ENCODE results near the gene ZNF512.
"Not testable (repeated sequence)": the region's sequence is repeated elsewhere in the genome, so short reads cannot be mapped to it uniquely, and the experiment has no call there.

Gene ZNF512

DNA sequence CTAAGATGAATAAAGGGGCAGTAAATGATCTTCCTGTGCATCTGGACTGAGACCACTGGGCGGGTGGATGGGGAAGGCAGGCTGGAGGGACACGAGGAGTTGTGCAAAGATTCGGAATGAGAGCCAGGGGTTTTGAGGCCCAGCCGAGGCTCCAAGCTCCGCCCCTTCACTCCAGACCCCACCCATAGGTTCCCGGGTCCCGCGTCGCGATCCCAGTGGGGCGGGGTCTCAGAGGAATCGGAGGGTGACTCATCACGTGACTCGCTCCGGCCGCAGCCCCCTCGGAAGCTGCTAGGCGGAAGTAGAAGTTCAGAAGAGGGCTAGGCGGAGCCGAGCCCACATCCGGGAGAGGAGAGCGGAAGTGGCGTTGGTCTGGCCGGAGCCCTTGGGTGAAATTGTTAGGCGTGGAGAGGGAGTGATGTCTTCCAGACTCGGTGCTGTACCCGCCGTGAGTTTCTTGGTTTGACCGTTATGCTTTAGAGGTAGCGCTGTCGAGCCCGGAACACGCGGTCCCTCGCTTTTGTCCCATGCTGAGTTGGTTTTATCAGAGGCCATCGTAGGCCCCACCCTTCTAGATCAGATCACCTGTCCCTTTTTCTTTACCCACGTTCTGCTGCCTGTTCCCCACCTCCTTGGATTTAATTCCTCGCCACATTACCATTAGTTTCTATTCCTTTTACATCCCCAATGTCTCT is at the start of gene ZNF512:
ZNF512 (plus strand) TSS at position 348 of the 695 bp plus-strand sequence; CDS start at position 419, 71 bp downstream.
- peak; percentile 99 for DNase-seq

DNA sequence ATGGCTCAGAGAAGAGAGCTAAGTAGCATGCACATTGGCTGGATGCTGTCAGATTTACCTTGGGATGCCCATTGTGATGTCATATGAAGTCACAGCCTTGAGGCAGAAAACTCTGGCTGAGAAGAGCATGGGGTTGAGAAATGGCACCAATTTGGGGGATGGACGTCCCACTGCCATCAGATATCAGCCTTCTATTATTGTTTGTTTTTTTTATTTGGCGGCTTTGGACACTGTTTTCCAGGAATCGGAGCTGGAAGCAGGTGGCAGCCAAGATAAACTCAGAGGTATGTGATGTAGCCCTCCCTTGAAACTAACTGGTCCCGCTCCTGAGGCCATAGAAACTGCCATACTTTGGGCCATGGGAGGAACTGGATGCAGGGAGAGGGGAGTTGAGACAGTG is 45.6 kb upstream of the ZNF512 start:
- DNase-seq: peak; percentile 34

DNA sequence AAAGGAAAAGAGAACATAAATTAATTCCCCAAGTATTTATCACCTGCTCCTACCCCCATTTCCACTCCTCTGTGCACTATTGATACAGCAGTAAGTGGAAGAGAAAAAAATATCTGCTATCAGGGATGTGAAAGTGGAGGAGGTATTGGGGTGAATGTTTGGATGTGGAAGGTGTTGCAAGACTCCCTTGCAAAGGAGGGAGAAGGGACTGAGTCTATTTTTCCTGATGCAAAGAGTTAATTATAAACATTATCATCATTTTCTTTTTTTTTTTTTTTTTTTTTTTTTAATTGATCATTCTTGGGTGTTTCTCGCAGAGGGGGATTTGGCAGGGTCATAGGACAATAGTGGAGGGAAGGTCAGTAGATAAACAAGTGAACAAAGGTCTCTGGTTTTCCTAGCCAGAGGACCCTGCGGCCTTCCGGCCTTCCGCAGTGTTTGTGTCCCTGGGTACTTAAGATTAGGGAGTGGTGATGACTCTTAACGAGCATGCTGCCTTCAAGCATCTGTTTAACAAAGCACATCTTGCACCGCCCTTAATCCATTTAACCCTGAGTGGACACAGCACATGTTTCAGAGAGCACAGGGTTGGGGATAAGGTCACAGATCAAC is 43.9 kb upstream of the ZNF512 start:
- DNase-seq: not testable (repeated sequence)

- DNase-seq: not testable (repeated sequence)
Observed at GRCh38 chr2:27539649-27540048, 43.2 kb upstream of the ZNF512 start.

DNA sequence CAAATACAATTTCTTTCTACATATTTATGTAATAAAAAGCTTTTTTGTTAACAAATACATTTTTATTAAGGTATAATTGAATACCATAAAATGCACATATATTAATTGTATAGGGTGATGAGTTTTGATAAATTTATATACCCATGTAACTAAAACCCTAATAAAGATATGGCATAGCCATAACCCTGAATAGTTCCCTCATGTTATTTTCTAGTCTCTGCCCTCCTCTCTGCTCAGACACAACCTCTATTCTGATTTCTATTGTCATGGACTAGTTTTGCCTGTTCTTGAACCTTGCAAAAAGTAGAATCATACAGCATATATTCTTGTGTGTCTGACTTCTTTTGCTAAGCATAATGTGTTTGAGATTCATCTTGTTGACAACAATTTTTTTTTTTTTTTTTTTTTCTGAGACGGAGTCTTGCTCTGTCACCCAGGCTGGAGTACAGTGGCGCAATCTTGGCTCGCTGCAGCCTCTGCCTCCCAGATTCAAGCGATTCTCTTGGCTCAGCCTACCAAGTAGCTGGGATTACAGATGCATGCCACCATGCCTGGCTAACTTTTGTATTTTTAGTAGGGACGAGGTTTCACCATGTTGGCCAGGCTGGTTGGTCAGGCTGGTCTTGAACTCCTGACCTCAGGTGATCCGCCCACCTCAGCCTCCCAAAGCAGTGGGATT is 38.6 kb upstream of the ZNF512 start:
- no peak for DNase-seq

DNA sequence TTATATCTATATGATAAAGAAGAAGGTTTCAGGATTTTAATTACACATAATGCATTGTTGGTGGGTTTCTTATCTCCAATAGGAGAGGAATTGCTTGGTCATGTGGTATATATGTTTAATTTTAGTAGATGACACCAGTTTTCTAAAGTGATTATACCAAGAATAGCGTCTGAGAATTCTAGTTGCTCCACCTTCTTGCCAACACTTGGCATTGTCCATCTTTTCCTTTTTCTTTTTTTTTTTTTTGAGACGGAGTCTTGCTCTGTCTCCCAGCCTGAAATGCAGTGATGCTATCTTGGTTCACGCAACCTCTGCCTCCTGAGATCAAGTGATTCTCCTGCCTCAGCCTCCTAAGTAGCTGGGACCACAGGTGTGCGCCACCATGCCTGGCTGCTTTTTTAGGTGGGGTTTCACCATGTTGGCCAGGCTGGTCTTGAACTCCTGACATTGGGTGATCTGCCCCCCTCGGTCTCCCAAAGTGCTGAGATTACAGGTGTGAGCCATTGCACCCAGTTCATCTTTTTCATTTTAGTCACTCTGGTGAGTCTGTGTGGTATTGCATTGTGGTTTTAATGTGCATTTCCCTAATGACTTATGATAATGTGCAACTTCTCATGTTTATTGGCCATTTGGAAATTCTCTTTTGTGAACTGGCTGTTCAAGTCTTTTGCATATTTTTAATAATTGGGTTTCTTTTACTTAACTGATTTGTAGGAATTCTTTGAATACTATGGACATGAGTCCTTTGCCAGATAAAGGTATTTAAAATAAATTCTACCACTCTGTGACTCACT is 37.3 kb upstream of the ZNF512 start:
- no peak for DNase-seq

- no peak for DNase-seq
Observed at GRCh38 chr2:27549303-27549702, 33.5 kb upstream of the ZNF512 start.

GRCh38 chr2:27551514-27551913 is 31.3 kb upstream of the ZNF512 start:
- DNase-seq: no peak

DNA sequence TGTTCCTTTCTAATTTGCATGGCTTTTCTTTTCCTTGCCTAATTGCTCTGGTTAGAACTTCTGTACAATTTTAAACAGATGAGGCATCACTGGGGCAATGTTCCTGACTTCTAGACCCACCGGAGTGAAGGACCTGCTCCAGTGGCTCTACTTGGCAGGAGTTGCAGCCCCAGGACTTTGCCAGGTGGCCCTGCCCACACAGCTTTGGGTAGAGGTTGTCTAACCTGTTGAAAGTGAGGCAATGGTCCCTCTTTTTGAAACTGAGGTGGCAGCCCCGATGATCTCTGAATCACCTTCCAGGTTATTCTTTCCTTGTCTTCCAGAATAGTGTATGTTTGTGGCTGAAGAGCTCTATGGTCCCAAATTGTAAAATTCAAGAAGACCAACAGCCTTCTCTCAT is 29.9 kb upstream of the ZNF512 start:
- no peak for DNase-seq

DNA sequence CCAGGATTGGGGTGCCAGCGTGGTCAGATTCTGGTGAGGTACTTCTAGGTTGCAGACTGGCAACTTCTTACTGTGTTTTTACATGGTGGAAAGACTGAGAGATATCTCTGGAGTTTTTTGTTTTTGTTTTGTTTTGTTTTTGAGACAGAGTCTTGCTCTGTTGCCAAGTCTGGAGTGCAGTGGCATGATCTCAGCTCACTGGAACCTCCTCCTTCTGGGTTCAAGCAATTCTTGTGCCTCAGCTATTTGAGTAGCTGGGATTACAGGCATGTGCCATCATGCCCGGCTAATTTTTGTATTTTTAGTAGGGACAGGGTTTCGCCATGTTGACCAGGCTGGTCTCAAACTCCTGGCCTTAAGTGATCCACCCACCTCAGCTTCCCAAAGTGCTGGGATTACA is 28.4 kb upstream of the ZNF512 start:
- DNase-seq: not testable (repeated sequence)

DNA sequence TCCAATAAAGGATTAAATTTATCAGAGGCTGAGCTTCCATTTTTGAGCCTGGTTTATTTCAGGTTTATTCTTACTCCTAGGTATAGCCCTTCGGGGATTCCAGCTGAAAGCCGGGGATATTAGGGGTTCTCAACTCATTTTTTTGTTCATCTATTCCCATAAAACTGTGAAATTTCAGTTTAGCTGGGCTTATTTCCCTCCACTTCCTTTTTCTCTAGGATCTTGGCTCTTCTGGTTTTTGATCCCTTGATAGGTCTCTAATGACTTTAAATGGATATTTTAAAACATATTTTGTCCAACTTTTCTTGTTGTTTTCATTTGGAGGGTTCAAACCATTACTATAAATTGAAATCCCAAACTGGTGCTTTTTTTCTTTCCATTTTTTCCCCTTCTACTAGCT is 23.6 kb upstream of the ZNF512 start:
- no peak for DNase-seq

DNA sequence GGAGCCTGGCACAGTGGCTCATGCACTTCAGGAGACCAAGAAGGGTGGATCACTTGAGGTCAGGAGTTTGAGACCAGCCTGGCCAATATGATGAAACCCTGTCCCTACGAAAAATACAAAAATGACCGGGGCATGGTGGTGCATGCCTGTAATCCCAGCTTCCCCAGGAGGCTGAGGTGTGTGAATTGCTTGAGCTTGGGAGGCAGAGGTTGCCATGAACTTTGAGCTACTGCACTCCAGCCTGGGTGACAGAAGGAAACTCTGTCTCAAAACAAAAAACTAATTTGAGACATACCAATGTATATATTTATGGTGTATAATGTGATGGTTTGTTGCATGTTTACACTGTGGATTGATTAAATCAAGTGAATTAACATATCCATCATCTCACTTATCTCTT is 21.8 kb upstream of the ZNF512 start:
- no peak for DNase-seq

- DNase-seq: no peak
Observed at GRCh38 chr2:27566628-27567027, 16.2 kb upstream of the ZNF512 start.

DNA sequence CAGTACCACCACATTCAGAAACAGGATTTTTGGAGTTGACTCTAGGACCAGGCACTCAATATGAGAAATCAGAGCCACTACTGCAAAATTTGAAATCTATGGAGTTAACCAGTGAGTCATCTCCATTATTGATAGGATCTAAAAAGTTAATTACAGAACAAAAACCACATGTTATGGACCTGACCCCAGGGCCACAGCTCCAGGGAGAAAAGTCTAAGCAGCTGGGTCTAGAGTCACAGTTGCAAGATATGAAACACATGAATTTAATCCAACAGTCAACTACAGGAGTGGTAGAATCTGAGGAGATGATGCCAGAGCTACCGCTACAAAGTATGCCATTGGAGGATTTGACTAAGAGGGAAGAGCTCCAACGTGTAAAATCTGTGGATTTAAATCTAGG is 13.4 kb upstream of the ZNF512 start:
- no peak for DNase-seq

- no peak for DNase-seq
Observed at GRCh38 chr2:27571197-27571596, 11.6 kb upstream of the ZNF512 start.

DNA sequence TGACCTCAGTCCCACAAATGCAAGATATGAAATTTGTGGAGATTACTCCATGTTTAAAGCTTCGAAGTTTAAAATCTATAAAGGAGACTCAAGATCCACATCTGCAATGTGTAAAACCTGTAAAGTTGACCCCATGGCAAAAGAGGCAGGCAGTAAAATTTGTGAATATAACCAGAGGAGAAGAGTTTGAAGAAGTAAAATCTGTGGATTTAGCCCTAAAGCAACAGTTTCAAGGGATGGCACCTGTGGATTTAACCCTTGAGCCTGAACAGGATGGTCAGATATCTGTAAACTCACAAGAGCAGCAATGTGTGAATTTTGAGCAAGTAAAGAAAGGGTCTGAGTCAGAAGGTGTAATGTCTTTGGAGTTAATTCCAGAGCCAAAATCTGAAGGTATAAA is 11.2 kb upstream of the ZNF512 start:
- DNase-seq: no peak

DNA sequence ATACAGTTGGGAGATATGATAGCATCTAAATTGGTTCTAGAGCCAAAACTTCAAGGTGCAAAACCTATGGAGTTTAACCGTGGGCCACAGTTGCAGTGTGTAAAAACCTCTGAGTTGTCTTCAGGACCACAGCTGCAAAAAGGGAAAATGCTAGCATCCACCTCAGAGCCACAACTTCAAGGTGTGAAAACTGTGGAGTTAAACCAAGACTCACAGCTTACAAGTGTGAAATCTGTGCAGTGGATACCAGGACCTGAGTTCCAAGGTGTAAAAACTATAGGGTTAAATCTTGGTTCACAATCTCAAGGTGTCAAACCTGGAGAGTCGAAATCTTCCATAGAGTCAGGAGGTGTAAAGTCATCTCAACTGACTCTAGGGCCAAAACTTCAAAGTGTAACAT is 10.4 kb upstream of the ZNF512 start:
- DNase-seq: no peak

DNA sequence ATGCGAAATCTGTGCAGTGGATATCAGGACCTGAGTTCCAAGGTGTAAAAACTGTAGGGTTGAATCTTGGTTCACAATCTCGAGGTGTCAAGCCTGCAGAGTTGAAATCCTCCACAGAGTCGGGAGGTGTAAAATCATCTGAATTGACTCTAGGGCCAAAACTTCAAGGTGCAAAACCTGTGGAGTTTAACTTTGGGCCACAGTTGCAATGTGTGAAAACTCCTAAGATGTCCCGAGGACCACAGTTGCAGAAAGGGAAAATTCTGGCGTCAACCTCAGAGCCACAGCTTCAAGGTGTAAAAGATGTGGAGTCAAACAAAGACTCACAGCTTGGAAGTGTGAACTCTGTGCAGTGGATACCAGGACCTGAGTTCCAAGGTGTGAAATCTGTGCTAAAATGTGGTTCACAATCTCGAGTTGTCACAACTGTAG is 9.8 kb upstream of the ZNF512 start:
- DNase-seq: no peak

DNA sequence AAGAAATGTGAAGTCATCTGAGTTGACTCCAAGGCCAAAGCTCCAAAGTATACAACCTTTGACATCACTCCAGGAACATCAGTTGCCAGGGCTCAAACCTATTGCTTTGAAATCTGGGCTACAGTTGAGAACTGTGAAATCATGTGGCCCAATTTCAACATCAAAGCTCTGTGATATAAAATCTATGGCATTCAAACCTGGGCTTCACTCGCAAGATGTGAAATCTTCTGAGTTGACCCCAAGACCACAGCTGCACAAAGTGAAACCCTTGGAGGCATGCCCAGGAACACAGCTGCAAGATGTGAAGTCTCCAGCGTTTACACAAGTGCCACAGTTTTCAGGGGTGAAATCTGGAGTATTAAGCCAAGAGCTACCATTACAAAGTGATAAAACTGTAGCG is 9.4 kb upstream of the ZNF512 start:
- DNase-seq: no peak

- no peak for DNase-seq
Observed at GRCh38 chr2:27581417-27582128, 1.3 kb upstream of the ZNF512 start.

DNA sequence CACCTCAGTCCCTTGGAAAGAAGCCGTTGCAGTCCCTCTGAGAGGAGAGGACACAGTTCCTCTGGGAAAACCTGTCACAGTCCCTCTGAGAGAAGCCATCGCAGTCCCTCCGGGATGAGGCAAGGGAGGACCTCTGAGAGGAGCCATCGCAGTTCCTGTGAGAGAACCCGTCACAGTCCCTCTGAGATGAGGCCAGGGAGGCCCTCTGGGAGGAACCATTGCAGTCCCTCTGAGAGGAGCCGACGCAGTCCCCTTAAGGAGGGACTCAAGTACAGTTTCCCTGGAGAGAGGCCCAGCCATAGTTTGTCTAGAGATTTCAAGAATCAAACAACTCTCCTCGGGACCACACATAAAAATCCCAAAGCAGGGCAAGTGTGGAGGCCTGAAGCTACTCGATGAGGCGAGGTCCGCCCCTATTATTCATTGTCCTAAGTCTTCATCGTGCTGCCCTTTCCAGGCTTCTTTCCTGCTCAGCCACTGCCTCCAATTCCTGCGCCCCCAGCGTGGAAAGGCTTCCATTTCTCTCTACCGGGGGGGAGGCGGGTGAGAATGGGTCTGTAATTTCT is 630 bp upstream of the ZNF512 start:
- no peak for DNase-seq

GRCh38 chr2:27583390-27583915 is 611 bp downstream of the ZNF512 start:
- peak; percentile 54 for DNase-seq

Measured in OCI-M1 (cell line).